Tongue (tissue), 2 donors: ENCODE measurements around the gene GRPR. TPM values are rescaled to one million over a fixed set of nuclear protein-coding genes. Genes with fewer than 3 reads are reported as not detected.
"Not testable (repeated sequence)": the region's sequence is repeated elsewhere in the genome, so short reads cannot be mapped to it uniquely, and the experiment has no call there.

Experiments used
- DNase-seq: peaks from one replicate; pipeline ENCODE4 v3.0.0-alpha.2; 2015
- total RNA-seq: library from RNA; depleted of rRNA; stranded (reverse); fragments of >200 nt; gene quantifications from one replicate; pipeline ENCODE4 v1.2.3, GENCODE V29; 2014

The GRPR gene
- total RNA-seq, 1 donor from 2014 or later, result 1.4 TPM

GRCh38 chrX:16183843-16184242 is 60.5 kb downstream of the GRPR start:
- DNase-seq, result not testable (repeated sequence)

- DNase-seq, result peak; percentile 0
These were observed 62.4 kb downstream of the GRPR start for GRCh38 chrX:16185725-16186136.

- DNase-seq, result no peak
These were observed 63.1 kb downstream of the GRPR start for GRCh38 chrX:16186380-16187007.

- no peak for DNase-seq
These were observed 63.8 kb downstream of the GRPR start for GRCh38 chrX:16187024-16187760.

- DNase-seq, result no peak
These were observed 65.3 kb downstream of the GRPR start for GRCh38 chrX:16188687-16189086.

GRCh38 chrX:16191605-16192004 is 68.2 kb downstream of the GRPR start:
- no peak for DNase-seq

GRCh38 chrX:16196829-16197228 is 73.5 kb downstream of the GRPR start:
- no peak for DNase-seq

- no peak for DNase-seq
These were observed 76.0 kb downstream of the GRPR start for GRCh38 chrX:16199343-16199742.

- DNase-seq, result no peak
These were observed 79.6 kb downstream of the GRPR start for GRCh38 chrX:16202943-16203342.

Other genes with a start within 250 kb of the GRPR start
- not detected for gene MAGEB17, start 43.9 kb downstream of the GRPR start, total RNA-seq